Ascending aorta (tissue), 2 donors: ENCODE measurements around the gene MEMO1. TPM values are rescaled to one million over a fixed set of nuclear protein-coding genes. Genes with fewer than 3 reads are reported as not detected.
"Not testable (repeated sequence)": the region's sequence is repeated elsewhere in the genome, so short reads cannot be mapped to it uniquely, and the experiment has no call there.

ENCODE experiments used
- DNase-seq, 2 donors: peaks; one replicate each; pipeline ENCODE4 v3.0.0-alpha.2; 2019; ENCODE audit warnings: low spot score in 2 of 2
- H3K27ac ChIP-seq, 2 donors: fragments of 200-600 bp; sonication (generic); one replicate each; pipeline ENCODE4 v1.5.1; 2016 to 2017; ENCODE audit warnings: mild to moderate bottlenecking in 1 of 2
- H3K27me3 ChIP-seq: fragments of 200-600 bp; sonication (generic); one replicate; pipeline ENCODE4 v1.5.1; 2017
- H3K36me3 ChIP-seq, 2 donors: fragments of 200-600 bp; sonication (generic); one replicate each; pipeline ENCODE4 v1.5.1; 2016
- H3K4me1 ChIP-seq, 2 donors: fragments of 200-600 bp; sonication (generic); one replicate each; pipeline ENCODE4 v1.5.1; 2016 to 2017; ENCODE audit warnings: mild to moderate bottlenecking in 1 of 2
- H3K4me3 ChIP-seq, 2 donors: fragments of 200-600 bp; sonication (generic); one replicate each; pipeline ENCODE4 v1.5.1; 2016 to 2017; ENCODE audit warnings: mild to moderate bottlenecking in 1 of 2
- H3K9me3 ChIP-seq, 2 donors: fragments of 200-600 bp; sonication (generic); one replicate each; pipeline ENCODE4 v1.5.1; 2016
- CTCF ChIP-seq, 3 experiments: fragments of 200-600 bp in 2 of 3; fragments of 450-650 bp in 1 of 3; sonication (generic) in 2 of 3; IDR thresholded peaks; one replicate each; pipeline ENCODE4 v1.5.1; 2016 to 2019; ENCODE audit warnings: antibody characterized with exemption in 3 of 3, mild to moderate bottlenecking in 1 of 3, moderate library complexity in 1 of 3
- intact Hi-C: fragments of 100-400 bp; cut with DNase I; formaldehyde crosslinking; loops from one replicate; pipeline ENCODE4 v1.15.1; 2023
- total RNA-seq: library from RNA; depleted of rRNA; stranded (reverse); fragments of >200 nt; gene quantifications from one replicate; pipeline ENCODE4 v1.1.0, GENCODE V29; 2016

Gene MEMO1
- total RNA-seq, 1 donor from 2014 or later: 4.6 TPM

- H3K27ac ChIP-seq: no peak overlapping the region
- H3K27me3 ChIP-seq: no peaks in the 10 kb centered on the region
- H3K4me1 ChIP-seq: no peaks in the 10 kb centered on the region
- no peak overlapping the region for H3K4me3 ChIP-seq
- no peak for DNase-seq
- intact Hi-C loops: no loop called here
- TF ChIP-seq CTCF (IDR thresholded peaks at IDR 0.05): peak in 1 of 3 experiments; percentile 19
- H3K9me3 ChIP-seq: no peaks in the 10 kb centered on the region
- no peaks in the 10 kb centered on the region for H3K36me3 ChIP-seq
Observed at GRCh38 chr2:31886700-31887099, 124.1 kb downstream of the MEMO1 start.

GRCh38 chr2:31877008-31877407 is 133.8 kb downstream of the MEMO1 start:
- no peaks in the 10 kb centered on the region for H3K36me3 ChIP-seq
- no peak for DNase-seq
- no peaks in the 10 kb centered on the region for H3K9me3 ChIP-seq
- no peak for TF ChIP-seq CTCF (IDR thresholded peaks at IDR 0.05)
- no peaks in the 10 kb centered on the region for H3K4me1 ChIP-seq
- no peaks in the 10 kb centered on the region for H3K27me3 ChIP-seq
- intact Hi-C loops: no loop called here
- no peak overlapping the region for H3K4me3 ChIP-seq
- H3K27ac ChIP-seq: no peak overlapping the region

- TF ChIP-seq CTCF (IDR thresholded peaks at IDR 0.05): no peak
- Histone ChIP-seq H3K27me3 (no peaks in the 10 kb centered on the region), H3K9me3 (no peaks in the 10 kb centered on the region), H3K36me3 (no peaks in the 10 kb centered on the region), H3K4me3 (no peak overlapping the region), H3K27ac (no peak overlapping the region), H3K4me1 (no peaks in the 10 kb centered on the region)
- no peak for DNase-seq
- intact Hi-C loops: no loop called here
Observed at GRCh38 chr2:31874071-31874470, 136.7 kb downstream of the MEMO1 start.

GRCh38 chr2:31865215-31865614 is 145.6 kb downstream of the MEMO1 start:
- H3K36me3 ChIP-seq: no peaks in the 10 kb centered on the region
- no peak overlapping the region for H3K4me3 ChIP-seq
- no peak overlapping the region for H3K27ac ChIP-seq
- H3K9me3 ChIP-seq: no peaks in the 10 kb centered on the region
- intact Hi-C loops: no loop called here
- H3K4me1 ChIP-seq: no peaks in the 10 kb centered on the region
- H3K27me3 ChIP-seq: no peaks in the 10 kb centered on the region
- DNase-seq: no peak
- no peak for TF ChIP-seq CTCF (IDR thresholded peaks at IDR 0.05)

GRCh38 chr2:31863867-31864266 is 146.9 kb downstream of the MEMO1 start:
- Histone ChIP-seq H3K4me1 (no peaks in the 10 kb centered on the region), H3K9me3 (no peaks in the 10 kb centered on the region), H3K36me3 (no peaks in the 10 kb centered on the region), H3K27ac (no peak overlapping the region), H3K27me3 (no peaks in the 10 kb centered on the region), H3K4me3 (no peak overlapping the region)
- TF ChIP-seq CTCF (IDR thresholded peaks at IDR 0.05): no peak
- no peak for DNase-seq
- intact Hi-C loops: no loop called here

- DNase-seq, H3K36me3 ChIP-seq, intact Hi-C loops, H3K27me3 ChIP-seq, H3K9me3 ChIP-seq, H3K4me3 ChIP-seq, H3K27ac ChIP-seq, H3K4me1 ChIP-seq: not testable (repeated sequence)
Observed at GRCh38 chr2:31863015-31863656, 147.7 kb downstream of the MEMO1 start.
